Gastroesophageal sphincter (tissue), 4 donors: ENCODE measurements around the gene BBOX1. TPM values are rescaled to one million over a fixed set of nuclear protein-coding genes. Genes with fewer than 3 reads are reported as not detected.
"Not testable (repeated sequence)": the region's sequence is repeated elsewhere in the genome, so short reads cannot be mapped to it uniquely, and the experiment has no call there.

Experiments used
- ATAC-seq: fragments of 150-250 bp; one replicate; pipeline ENCODE4 v1.9.1; 2016; ENCODE audit warnings: mild to moderate bottlenecking, moderate library complexity
- H3K27ac ChIP-seq, 4 donors: fragments of 200-600 bp; sonication (generic) in 3 of 4; 1 replicate in 3 of 4; 2 replicates in 1 of 4; pipeline ENCODE4 v1.5.1; 2016 to 2019
- H3K27me3 ChIP-seq: fragments of 200-600 bp; sonication (generic); one replicate; pipeline ENCODE4 v1.5.1; 2019
- H3K36me3 ChIP-seq, 2 donors: fragments of 200-600 bp; sonication (generic); one replicate each; pipeline ENCODE4 v1.5.1; 2019; ENCODE audit warnings: control low read depth in 1 of 2
- H3K4me1 ChIP-seq, 3 donors: fragments of 200-600 bp; sonication (generic); 1 replicate in 2 of 3; 2 replicates in 1 of 3; pipeline ENCODE4 v1.5.1; 2016 to 2019; ENCODE audit warnings: control low read depth in 2 of 3
- H3K4me3 ChIP-seq, 2 donors: fragments of 200-600 bp; sonication (generic); one replicate each; pipeline ENCODE4 v1.5.1; 2019; ENCODE audit warnings: mild to moderate bottlenecking in 1 of 2, moderate library complexity in 1 of 2
- H3K9me3 ChIP-seq, 3 donors: fragments of 200-600 bp; sonication (generic); one replicate each; pipeline ENCODE4 v1.5.1; 2017 to 2019; ENCODE audit warnings: control low read depth in 2 of 3
- CTCF ChIP-seq, 4 experiments: fragments of 200-600 bp in 2 of 4; fragments of 450-650 bp in 2 of 4; sonication (generic) in 1 of 4; IDR thresholded peaks; one replicate each; pipeline ENCODE4 v1.5.1; 2017 to 2019; ENCODE audit warnings: antibody characterized with exemption in 4 of 4, mild to moderate bottlenecking in 2 of 4, moderate library complexity in 2 of 4
- EP300 ChIP-seq: sonication (generic); formaldehyde crosslinking; IDR thresholded peaks from one replicate; pipeline ENCODE4 v1.6.1; 2017; ENCODE audit warnings: antibody characterized with exemption, mild to moderate bottlenecking
- POLR2A ChIP-seq, 2 donors: fragments of 450-650 bp; IDR thresholded peaks; one replicate each; pipeline ENCODE4 v1.6.1; 2017; ENCODE audit warnings: antibody characterized with exemption in 2 of 2, mild to moderate bottlenecking in 2 of 2, moderate library complexity in 1 of 2
- POLR2AphosphoS5 ChIP-seq: sonication (generic); formaldehyde crosslinking; IDR thresholded peaks from one replicate; pipeline ENCODE4 v1.6.1; 2017; ENCODE audit warnings: antibody characterized with exemption
- WGBS, 2 donors: methylation state at CpG; one replicate each; pipeline ENCODE4 v1.1.5; 2018; ENCODE audit warnings: low coverage in 1 of 2; 5-methylcytosine and 5-hydroxymethylcytosine counted together
- total RNA-seq, 4 donors: library from RNA; depleted of rRNA; stranded (reverse); fragments of >200 nt; gene quantifications; one replicate each; pipeline ENCODE4 v1.1.0, GENCODE V29; 2016

BBOX1 gene
- total RNA-seq, 4 donors from 2014 or later = 0.67 to 4.4 TPM; not detected in 2

DNA sequence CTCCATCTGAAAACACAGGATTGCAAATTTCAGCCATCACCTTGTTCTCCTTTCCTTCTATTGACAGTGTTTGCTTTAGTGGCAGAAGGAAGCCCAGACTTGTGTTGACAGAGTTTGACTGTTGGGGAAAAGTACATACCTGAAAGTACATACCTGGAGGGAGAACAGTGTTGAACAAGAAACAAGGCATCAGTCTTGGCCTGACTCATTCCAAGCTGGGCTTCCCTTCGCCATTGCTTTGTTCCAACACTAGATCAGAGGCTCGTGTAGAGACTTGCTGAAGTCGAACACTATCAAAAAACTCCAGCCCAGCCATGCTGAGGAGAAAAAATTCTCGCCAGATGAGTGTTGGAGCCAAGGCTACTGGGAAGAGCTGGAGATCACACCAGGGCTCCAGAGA is 133.4 kb downstream of the BBOX1 start:
- no peaks in the 10 kb centered on the region for H3K27me3 ChIP-seq
- no peak overlapping the region for H3K27ac ChIP-seq
- no peak overlapping the region for H3K4me3 ChIP-seq
- no peaks in the 10 kb centered on the region for H3K4me1 ChIP-seq
- TF ChIP-seq POLR2AphosphoS5 = no peak
- no peak for TF ChIP-seq EP300
- TF ChIP-seq CTCF (IDR thresholded peaks at IDR 0.05) = no peak
- TF ChIP-seq POLR2A (IDR thresholded peaks at IDR 0.05) = no peak
- H3K9me3 ChIP-seq = no peaks in the 10 kb centered on the region
- no peaks in the 10 kb centered on the region for H3K36me3 ChIP-seq
- ATAC-seq = no peak
- 88% methylated on average over 1 of the region's 4 CpGs; no CpG with 5 or more reads in 1 of the 2 donors for WGBS, 2 donors

DNA sequence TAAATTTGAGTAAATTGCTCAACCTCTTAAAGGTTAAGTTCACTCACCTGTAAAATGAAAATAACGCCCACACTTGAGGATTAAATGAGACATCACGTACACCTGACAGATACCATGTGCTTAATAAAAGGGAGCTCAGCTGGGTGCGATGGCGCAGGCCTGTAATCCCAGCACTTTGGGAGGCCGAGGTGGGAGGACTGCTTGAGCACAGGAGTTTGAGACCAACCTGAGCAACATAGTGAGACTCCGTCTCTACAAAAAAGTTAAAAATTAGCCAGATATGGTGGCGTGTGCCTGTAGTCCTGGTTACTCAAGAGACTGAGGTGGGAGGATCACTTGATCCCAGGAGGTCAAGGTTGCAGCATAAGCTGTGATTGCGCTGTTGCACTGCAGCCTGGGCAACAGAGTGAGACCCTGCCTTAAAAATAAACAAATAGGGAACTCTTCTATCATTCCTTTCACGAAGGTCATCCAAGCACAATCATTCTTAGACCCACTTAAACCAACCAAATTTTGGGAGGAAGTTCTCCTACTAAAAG is 134.1 kb downstream of the BBOX1 start:
- Histone ChIP-seq H3K4me3 (no peak overlapping the region), H3K36me3 (no peaks in the 10 kb centered on the region), H3K4me1 (no peaks in the 10 kb centered on the region), H3K9me3 (no peaks in the 10 kb centered on the region), H3K27me3 (no peaks in the 10 kb centered on the region), H3K27ac (no peak overlapping the region)
- ATAC-seq = no peak
- WGBS, 2 donors = 85 to 96% methylated on average over 5 to 7 of the region's 9 CpGs
- TF ChIP-seq POLR2AphosphoS5 = no peak
- no peak for TF ChIP-seq POLR2A (IDR thresholded peaks at IDR 0.05)
- TF ChIP-seq EP300 = no peak
- no peak for TF ChIP-seq CTCF (IDR thresholded peaks at IDR 0.05)

- H3K27me3 ChIP-seq, ATAC-seq, H3K27ac ChIP-seq, H3K9me3 ChIP-seq, H3K36me3 ChIP-seq, H3K4me3 ChIP-seq, H3K4me1 ChIP-seq: not testable (repeated sequence)
- WGBS, 2 donors = 72 to 80% methylated on average over 1 to 3 of the region's 4 CpGs
Measured at GRCh38 chr11:27175562-27175961, 134.9 kb downstream of the BBOX1 start.

Other genes starting within 250 kb of the BBOX1 start
- 100 to 1,000 TPM in 2 of 4 donors, 10 to 100 TPM in 2; 53.2 to 143 (median 105) TPM for gene FIBIN, start 46.7 kb upstream of the BBOX1 start, total RNA-seq